GDM1 (cell line): ENCODE measurements around the gene BPIFB4.
"Not testable (repeated sequence)": the region's sequence is repeated elsewhere in the genome, so short reads cannot be mapped to it uniquely, and the experiment has no call there.

ENCODE experiments used
- DNase-seq: peaks from one replicate; lab custom pipeline; 2025; lab: John Stamatoyannopoulos, UW

BPIFB4 gene

GRCh38 chr20:33120934-33121333 is 41.5 kb downstream of the BPIFB4 start:
- no peak for DNase-seq

- not testable (repeated sequence) for DNase-seq
These were observed 42.9 kb downstream of the BPIFB4 start for GRCh38 chr20:33122297-33122696.

- DNase-seq: no peak
These were observed 44.8 kb downstream of the BPIFB4 start for GRCh38 chr20:33124261-33124660.

- DNase-seq: no peak
These were observed 45.6 kb downstream of the BPIFB4 start for GRCh38 chr20:33124994-33125393.

- DNase-seq: no peak
These were observed 46.5 kb downstream of the BPIFB4 start for GRCh38 chr20:33125983-33126382.

- no peak for DNase-seq
These were observed 48.1 kb downstream of the BPIFB4 start for GRCh38 chr20:33127422-33128097.

- no peak for DNase-seq
These were observed 51.2 kb downstream of the BPIFB4 start for GRCh38 chr20:33130568-33131061.

GRCh38 chr20:33131949-33132473 is 52.6 kb downstream of the BPIFB4 start:
- DNase-seq: no peak

- DNase-seq: no peak
These were observed 53.3 kb downstream of the BPIFB4 start for GRCh38 chr20:33132513-33133372.

- DNase-seq: no peak
These were observed 54.0 kb downstream of the BPIFB4 start for GRCh38 chr20:33133373-33133941.

- DNase-seq: no peak
These were observed 57.8 kb downstream of the BPIFB4 start for GRCh38 chr20:33137195-33137594.

- no peak for DNase-seq
These were observed 60.0 kb downstream of the BPIFB4 start for GRCh38 chr20:33139467-33139866.

- no peak for DNase-seq
These were observed 66.1 kb downstream of the BPIFB4 start for GRCh38 chr20:33145521-33145920.

GRCh38 chr20:33147299-33147698 is 67.9 kb downstream of the BPIFB4 start:
- DNase-seq: no peak

- no peak for DNase-seq
These were observed 68.6 kb downstream of the BPIFB4 start for GRCh38 chr20:33148040-33148439.

- no peak for DNase-seq
These were observed 74.8 kb downstream of the BPIFB4 start for GRCh38 chr20:33154252-33154651.

GRCh38 chr20:33158637-33159385 is 79.4 kb downstream of the BPIFB4 start:
- DNase-seq: no peak

- DNase-seq: no peak
These were observed 80.3 kb downstream of the BPIFB4 start for GRCh38 chr20:33159713-33160112.

- DNase-seq: no peak
These were observed 81.2 kb downstream of the BPIFB4 start for GRCh38 chr20:33160681-33161080.
